Uterus (tissue), 4 donors: ENCODE results near the gene GSTT2B. TPM values are rescaled to one million over a fixed set of nuclear protein-coding genes. Genes with fewer than 3 reads are reported as not detected.
"Not testable (repeated sequence)": the region's sequence is repeated elsewhere in the genome, so short reads cannot be mapped to it uniquely, and the experiment has no call there.

Experiments
- DNase-seq, 2 donors: peaks; one replicate each; pipeline ENCODE4 v3.0.0-alpha.2; 2019 to 2020
- H3K27ac ChIP-seq, 2 donors: fragments of 200-600 bp; sonication (generic); 1 replicate in 1 of 2; 2 replicates in 1 of 2; pipeline ENCODE4 v1.5.1; 2016 to 2018
- H3K27me3 ChIP-seq, 2 donors: fragments of 200-600 bp; sonication (generic); one replicate each; pipeline ENCODE4 v1.5.1; 2018 to 2019; ENCODE audit warnings: control low read depth in 1 of 2
- H3K36me3 ChIP-seq, 2 donors: fragments of 200-600 bp; sonication (generic); one replicate each; pipeline ENCODE4 v1.5.1; 2019; ENCODE audit warnings: control low read depth in 1 of 2
- H3K4me1 ChIP-seq, 2 donors: fragments of 200-600 bp; sonication (generic); one replicate each; pipeline ENCODE4 v1.5.1; 2018 to 2019; ENCODE audit warnings: control low read depth in 1 of 2
- H3K4me3 ChIP-seq, 2 donors: fragments of 200-600 bp; sonication (generic); 1 replicate in 1 of 2; 2 replicates in 1 of 2; pipeline ENCODE4 v1.5.1; 2018 to 2019; ENCODE audit warnings: mild to moderate bottlenecking in 1 of 2
- H3K9me3 ChIP-seq, 2 donors: fragments of 200-600 bp; sonication (generic); one replicate each; pipeline ENCODE4 v1.5.1; 2019; ENCODE audit warnings: control low read depth in 1 of 2
- POLR2A ChIP-seq, 2 donors: fragments of 450-650 bp; IDR thresholded peaks; one replicate each; pipeline ENCODE4 v1.6.1; 2016; ENCODE audit warnings: antibody characterized with exemption in 2 of 2, mild to moderate bottlenecking in 1 of 2, moderate library complexity in 1 of 2
- intact Hi-C: fragments of 100-400 bp; cut with DNase I; formaldehyde crosslinking; loops from one replicate; pipeline ENCODE4 v1.15.1; 2023; ENCODE audit warnings: low total_unique reads
- total RNA-seq, 4 donors: library from RNA; depleted of rRNA in 3 of 4; stranded (reverse); fragments of >200 nt in 3 of 4; gene quantifications; one replicate each; pipeline versions ENCODE4 v1.1.0 to v1.2.4, GENCODE V29; 2014 to 2023
- TF ChIP-seq, protein P1 (sequence below), 4 experiments: fragments of 200-600 bp in 2 of 4; fragments of 450-650 bp in 2 of 4; sonication (generic) in 2 of 4; IDR thresholded peaks; one replicate each; pipeline ENCODE4 v1.5.1; 2016 to 2019; ENCODE audit warnings: antibody characterized with exemption in 4 of 4, mild to moderate bottlenecking in 2 of 4, moderate library complexity in 1 of 4
- donor health status: DM: yes; HTN: yes; CAD: no.

Gene GSTT2B
- total RNA-seq, 4 donors from 2014 or later = 2.1 to 7.6 (median 4.9) TPM

DNA sequence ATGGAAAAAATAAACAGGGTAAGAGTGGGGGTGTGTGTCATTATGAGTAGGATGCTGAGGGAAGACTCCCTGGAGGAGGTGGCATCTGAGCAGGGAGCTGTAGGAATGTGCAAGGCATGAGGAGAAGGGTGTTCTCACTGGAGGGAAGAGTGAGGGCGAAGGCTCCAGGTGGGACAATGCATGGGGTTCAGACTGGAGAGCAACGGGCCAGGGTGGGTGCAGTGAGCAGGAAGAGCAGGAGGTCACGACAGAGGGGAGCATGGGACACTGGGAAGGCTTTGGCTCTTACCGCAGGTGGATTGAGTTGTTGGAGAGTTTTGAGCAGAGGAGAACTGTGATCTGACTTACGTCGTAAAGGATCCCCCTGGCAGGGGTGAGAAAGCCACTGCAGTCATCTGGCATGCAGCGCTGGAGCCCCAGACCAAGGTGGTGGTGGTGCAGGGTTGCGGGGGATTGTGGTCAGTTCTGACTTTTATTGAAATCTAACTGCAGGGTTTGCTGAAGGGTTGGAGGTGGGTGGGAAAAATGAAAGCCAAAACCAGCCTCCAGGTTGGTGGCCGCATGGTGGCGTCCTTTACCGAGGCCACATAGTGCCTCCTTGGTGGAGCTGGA, 8.1 kb downstream of the GSTT2B start:
- H3K4me1 ChIP-seq, intact Hi-C loops, H3K4me3 ChIP-seq, H3K27ac ChIP-seq, H3K27me3 ChIP-seq, H3K9me3 ChIP-seq, H3K36me3 ChIP-seq, DNase-seq: not testable (repeated sequence)

DNA sequence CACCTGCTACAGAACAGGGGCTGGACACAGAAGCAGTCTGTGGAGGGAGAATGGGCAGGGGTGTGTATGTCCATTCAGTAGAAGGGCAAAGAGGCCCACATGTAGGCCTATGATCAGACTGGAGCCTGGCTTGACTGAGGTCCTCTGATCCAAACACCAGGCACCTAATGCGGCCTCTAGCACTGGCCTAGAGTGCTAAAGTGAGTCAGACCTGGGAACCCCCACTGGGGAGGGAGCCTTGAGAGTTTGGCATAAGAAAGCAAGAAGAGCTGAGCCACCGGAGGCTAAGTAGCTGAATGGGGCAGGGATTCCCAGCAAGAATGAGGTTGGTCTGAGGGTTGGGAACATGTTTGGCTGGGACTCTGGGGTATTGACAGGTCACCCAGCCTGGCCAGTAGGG, 9.6 kb downstream of the GSTT2B start:
- intact Hi-C loops, H3K9me3 ChIP-seq, H3K4me3 ChIP-seq, H3K4me1 ChIP-seq, H3K36me3 ChIP-seq, H3K27ac ChIP-seq, DNase-seq, H3K27me3 ChIP-seq: not testable (repeated sequence)

DNA sequence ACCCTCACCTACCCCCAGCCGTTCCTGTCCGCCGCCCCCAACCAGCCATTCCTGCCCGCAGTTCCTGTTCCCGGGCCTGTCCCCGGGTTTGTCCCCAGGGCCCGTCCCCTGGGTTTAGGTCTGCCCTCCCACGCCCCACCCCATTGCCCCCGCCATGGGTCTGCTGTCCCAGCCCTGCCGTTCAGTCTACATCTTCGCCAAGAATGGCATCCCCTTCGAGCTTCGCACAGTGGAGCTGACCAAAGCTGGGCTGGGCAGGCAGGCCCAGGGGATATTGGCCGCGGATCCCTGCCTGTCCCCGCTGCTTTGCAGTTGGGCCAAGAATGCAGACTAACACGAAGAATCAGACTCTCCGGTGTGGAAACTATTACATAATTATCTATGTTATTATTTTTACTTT, 11.2 kb downstream of the GSTT2B start:
- H3K36me3 ChIP-seq, H3K4me1 ChIP-seq, H3K27me3 ChIP-seq, H3K27ac ChIP-seq, DNase-seq, H3K9me3 ChIP-seq, intact Hi-C loops, H3K4me3 ChIP-seq: not testable (repeated sequence)

DNA sequence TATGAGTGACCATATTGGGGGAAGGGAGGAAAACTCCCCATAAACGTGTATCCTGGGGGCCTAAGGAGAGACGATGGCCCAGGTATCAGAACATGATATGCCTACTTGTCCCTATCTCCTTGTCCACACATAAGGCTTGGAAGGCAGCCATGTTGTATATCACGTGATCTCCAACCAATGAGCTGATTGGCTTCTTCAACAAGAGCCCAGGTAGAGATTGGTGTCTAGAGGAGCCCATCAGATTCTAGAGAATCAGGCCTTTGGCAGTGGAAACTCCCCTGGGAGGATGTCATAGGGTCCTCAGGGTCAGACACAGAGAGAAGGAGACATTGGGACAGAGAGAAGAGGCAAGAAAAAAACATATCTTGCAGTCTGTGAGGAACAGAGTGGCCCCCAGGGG, 13.6 kb downstream of the GSTT2B start:
- H3K9me3 ChIP-seq, DNase-seq, intact Hi-C loops, H3K27ac ChIP-seq, H3K4me1 ChIP-seq, H3K36me3 ChIP-seq, H3K4me3 ChIP-seq, H3K27me3 ChIP-seq: not testable (repeated sequence)

DNA sequence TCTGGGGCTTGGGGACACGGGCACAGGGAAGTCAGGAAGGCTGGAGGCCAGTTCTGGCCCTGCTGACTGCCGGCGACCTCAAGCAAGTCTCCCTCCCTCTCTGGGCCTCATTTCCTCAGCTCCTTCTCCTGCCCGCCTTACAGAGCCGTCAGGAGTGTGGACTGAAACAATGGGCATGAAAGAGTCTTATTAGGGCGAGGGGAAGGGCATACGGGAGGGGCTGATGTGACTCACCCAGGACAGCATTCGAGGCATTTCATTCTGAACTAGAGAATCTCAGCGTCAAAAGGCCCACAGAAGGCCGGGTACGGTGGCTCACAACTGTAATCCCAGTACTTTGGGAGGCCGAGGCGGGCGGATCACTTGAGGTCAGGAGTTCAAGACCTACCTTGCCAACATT, 20.8 kb downstream of the GSTT2B start:
- intact Hi-C loops = not testable (repeated sequence)

DNA sequence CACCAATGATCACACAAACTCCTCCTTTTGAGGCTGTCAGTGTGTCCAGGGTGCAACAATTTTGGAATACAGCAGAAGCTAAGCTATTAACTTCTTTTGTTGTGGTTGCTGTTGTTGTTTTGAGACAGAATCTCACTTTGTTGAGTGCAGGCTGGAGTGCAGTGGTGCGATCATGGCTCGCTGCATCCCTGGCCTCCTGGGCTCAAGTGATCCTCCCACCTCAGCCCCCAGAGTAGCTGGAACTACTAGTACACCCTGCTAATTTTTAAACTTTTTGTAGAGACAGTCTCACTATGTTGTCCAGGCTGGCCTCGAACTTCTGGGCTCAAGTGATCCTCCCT, 22.0 kb downstream of the GSTT2B start:
- H3K36me3 ChIP-seq = no peaks in the 10 kb centered on the region
- no peaks in the 10 kb centered on the region for H3K27me3 ChIP-seq
- no peak for DNase-seq
- no peak for TF ChIP-seq POLR2A (IDR thresholded peaks at IDR 0.05)
- TF ChIP-seq, protein P1, sequence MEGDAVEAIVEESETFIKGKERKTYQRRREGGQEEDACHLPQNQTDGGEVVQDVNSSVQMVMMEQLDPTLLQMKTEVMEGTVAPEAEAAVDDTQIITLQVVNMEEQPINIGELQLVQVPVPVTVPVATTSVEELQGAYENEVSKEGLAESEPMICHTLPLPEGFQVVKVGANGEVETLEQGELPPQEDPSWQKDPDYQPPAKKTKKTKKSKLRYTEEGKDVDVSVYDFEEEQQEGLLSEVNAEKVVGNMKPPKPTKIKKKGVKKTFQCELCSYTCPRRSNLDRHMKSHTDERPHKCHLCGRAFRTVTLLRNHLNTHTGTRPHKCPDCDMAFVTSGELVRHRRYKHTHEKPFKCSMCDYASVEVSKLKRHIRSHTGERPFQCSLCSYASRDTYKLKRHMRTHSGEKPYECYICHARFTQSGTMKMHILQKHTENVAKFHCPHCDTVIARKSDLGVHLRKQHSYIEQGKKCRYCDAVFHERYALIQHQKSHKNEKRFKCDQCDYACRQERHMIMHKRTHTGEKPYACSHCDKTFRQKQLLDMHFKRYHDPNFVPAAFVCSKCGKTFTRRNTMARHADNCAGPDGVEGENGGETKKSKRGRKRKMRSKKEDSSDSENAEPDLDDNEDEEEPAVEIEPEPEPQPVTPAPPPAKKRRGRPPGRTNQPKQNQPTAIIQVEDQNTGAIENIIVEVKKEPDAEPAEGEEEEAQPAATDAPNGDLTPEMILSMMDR (IDR thresholded peaks at IDR 0.05) = no peak
- H3K9me3 ChIP-seq = no peaks in the 10 kb centered on the region
- intact Hi-C loops = no loop called here
- no peak overlapping the region for H3K4me3 ChIP-seq
- H3K27ac ChIP-seq = no peak overlapping the region
- no peaks in the 10 kb centered on the region for H3K4me1 ChIP-seq

More for the DNA sequence above, 20.8 kb downstream of the GSTT2B start:
- H3K36me3 ChIP-seq, H3K4me3 ChIP-seq, H3K9me3 ChIP-seq, H3K4me1 ChIP-seq, H3K27me3 ChIP-seq, H3K27ac ChIP-seq, DNase-seq: not testable (repeated sequence)

DNA sequence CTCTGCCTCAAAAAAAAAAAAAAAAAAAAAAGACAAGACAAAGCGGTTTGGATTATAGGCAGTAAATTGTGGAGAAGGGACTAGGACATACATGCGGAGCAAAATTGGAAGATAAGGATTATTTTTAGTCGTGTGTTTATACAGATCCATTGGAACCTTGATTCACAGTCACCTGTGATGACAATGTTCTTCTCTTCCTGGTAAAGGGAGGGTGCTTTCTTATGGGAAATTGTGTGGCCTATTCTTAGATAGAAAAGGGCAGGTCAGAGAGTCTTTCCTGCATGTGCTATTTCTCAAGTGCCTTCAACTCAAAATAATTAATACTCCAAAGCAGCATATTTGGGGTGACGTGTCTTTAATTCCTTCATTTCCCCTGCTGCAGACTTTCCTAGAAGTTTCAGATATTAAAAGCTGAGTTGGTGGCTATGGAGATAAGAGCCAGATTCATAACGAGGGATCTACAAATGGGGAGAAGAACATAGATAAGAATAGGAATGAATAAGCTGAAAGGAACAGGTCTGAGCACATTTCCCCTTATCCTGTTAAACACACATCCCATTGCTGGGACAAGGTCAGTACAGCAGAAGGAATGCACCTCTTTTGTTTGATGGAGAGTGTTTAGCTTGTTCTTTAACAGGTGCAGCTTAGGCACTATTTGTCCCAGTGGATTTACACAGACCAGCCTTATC, 22.5 kb downstream of the GSTT2B start:
- intact Hi-C loops = no loop called here
- TF ChIP-seq, protein P1 (IDR thresholded peaks at IDR 0.05) = no peak
- TF ChIP-seq POLR2A (IDR thresholded peaks at IDR 0.05) = no peak
- H3K4me1 ChIP-seq = no peaks in the 10 kb centered on the region
- no peaks in the 10 kb centered on the region for H3K9me3 ChIP-seq
- no peak for DNase-seq
- no peak overlapping the region for H3K27ac ChIP-seq
- no peaks in the 10 kb centered on the region for H3K36me3 ChIP-seq
- H3K4me3 ChIP-seq = no peak overlapping the region
- no peaks in the 10 kb centered on the region for H3K27me3 ChIP-seq

DNA sequence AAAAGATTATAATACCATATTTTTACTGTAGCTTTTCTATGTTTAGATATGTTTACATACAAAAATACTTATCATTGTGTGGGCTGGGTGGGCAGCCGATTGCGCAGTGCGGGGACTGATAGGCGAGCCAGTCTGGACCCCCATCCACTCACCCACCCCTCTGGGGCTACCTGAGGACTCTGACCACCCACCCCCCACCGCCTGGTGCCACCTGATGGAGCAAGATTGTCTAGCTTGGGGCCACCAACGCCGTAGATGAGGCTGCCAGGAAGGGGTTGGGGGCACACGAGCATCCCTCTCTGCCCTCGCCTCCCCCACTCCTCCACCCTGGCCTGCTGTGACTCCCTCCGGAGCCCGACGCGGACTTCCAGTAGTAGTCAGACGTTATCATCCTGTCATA, 34.4 kb downstream of the GSTT2B start:
- intact Hi-C loops = loop anchor here (5.0 kb wide), 1 partner anchor 46 kb away; the partner anchor contains the start of gene DDT
- no peak for DNase-seq

More for the DNA sequence above, 34.4 kb downstream of the GSTT2B start:
- H3K27me3 ChIP-seq = no peaks in the 10 kb centered on the region
- H3K4me3 ChIP-seq = no peak overlapping the region
- H3K36me3 ChIP-seq = no peaks in the 10 kb centered on the region
- no peaks in the 10 kb centered on the region for H3K9me3 ChIP-seq
- TF ChIP-seq, protein P1 (IDR thresholded peaks at IDR 0.05) = no peak
- TF ChIP-seq POLR2A (IDR thresholded peaks at IDR 0.05) = no peak
- H3K27ac ChIP-seq = no peak overlapping the region
- H3K4me1 ChIP-seq = no peaks in the 10 kb centered on the region
